ENCODE results near the gene KDM1B. TPM values are rescaled to one million over a fixed set of nuclear protein-coding genes. Genes with fewer than 3 reads are reported as not detected.

KDM1B gene
- total and polyA plus RNA-seq, 2 donors (not counting 1 experiment from before 2014, with no cell fraction given) = 12.0 to 26.1 TPM

GRCh38 chr6:18266523-18266912 is 111.3 kb downstream of the KDM1B start:
- Histone ChIP-seq H3K4me3 (replicated peaks in 1 of 4; ENCODE audit: control extremely low read depth in 1 of 4, insufficient read depth in 1 of 4, low read depth in 3 of 4, low read length in 4 of 4) (no peak overlapping the region), H4K20me1 (ENCODE audit: control insufficient read depth, extremely low read depth, insufficient read depth, low read length) (no peaks in the 10 kb centered on the region), H3K27ac (ENCODE audit: insufficient read depth, low read length) (no peak overlapping the region), H3K4me2 (ENCODE audit: extremely low read depth, insufficient read depth, low read length) (no peak overlapping the region), H3K79me2 (ENCODE audit: control insufficient read depth, insufficient read depth, low read length) (peaks cover 25% of the 10 kb centered on the region), H3K9me3 (ENCODE audit: control insufficient read depth, insufficient read depth, low read depth, low read length) (no peaks in the 10 kb centered on the region), H3K4me1 (ENCODE audit: control insufficient read depth, extremely low read depth, insufficient read depth, low read length) (peaks cover 12% of the 10 kb centered on the region), H2AFZ (ENCODE audit: low read length) (no peak overlapping the region), H3K27me3 (ENCODE audit: control insufficient read depth, insufficient read depth, low read length) (no peaks in the 10 kb centered on the region), H3K36me3 (ENCODE audit: control insufficient read depth, insufficient read depth, low read length) (no peaks in the 10 kb centered on the region), H3K9ac (ENCODE audit: insufficient read depth, low read length) (no peak overlapping the region)
- no peak for DNase-seq (ENCODE audit: low read depth in 2 of 2)
- TF ChIP-seq EZH2 (IDR thresholded peaks at IDR 0.05; ENCODE audit: low read length, missing control alignments) (no peak), CTCF (conservative IDR thresholded peaks at IDR 0.05 in 1 of 2, IDR thresholded peaks at IDR 0.05 in 1 of 2; ENCODE audit: low read depth in 1 of 2, low read length in 2 of 2) (no peak)

DNA sequence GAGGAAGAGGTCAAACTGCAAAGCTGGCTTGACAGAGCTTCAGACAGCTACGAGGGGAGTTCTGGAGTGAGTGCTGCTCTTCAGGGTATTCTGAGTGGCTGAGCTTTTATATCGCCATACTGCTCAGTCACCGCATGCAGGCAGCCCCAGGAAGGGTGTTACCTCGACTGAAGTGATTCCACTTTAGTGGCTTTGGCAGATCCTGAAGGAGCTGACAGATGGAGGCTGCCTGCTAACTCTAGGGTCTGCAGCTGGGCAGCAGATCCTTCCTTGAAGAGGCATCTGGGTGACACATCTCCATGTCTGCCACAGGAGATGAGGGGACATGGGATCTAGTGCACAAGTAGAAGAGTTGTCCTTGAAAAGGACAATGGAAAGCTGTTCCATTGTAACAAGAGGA is 112.8 kb downstream of the KDM1B start:
- H3K79me2 ChIP-seq (ENCODE audit: control insufficient read depth, insufficient read depth, low read length) = peaks cover 9% of the 10 kb centered on the region
- H3K4me2 ChIP-seq (ENCODE audit: extremely low read depth, insufficient read depth, low read length) = no peak overlapping the region
- H4K20me1 ChIP-seq (ENCODE audit: control insufficient read depth, extremely low read depth, insufficient read depth, low read length) = no peaks in the 10 kb centered on the region
- H3K36me3 ChIP-seq (ENCODE audit: control insufficient read depth, insufficient read depth, low read length) = no peaks in the 10 kb centered on the region
- no peak overlapping the region for H2AFZ ChIP-seq (ENCODE audit: low read length)
- H3K4me3 ChIP-seq (replicated peaks in 1 of 4; ENCODE audit: control extremely low read depth in 1 of 4, insufficient read depth in 1 of 4, low read depth in 3 of 4, low read length in 4 of 4) = no peak overlapping the region
- no peak overlapping the region for H3K9ac ChIP-seq (ENCODE audit: insufficient read depth, low read length)
- no peak overlapping the region for H3K27ac ChIP-seq (ENCODE audit: insufficient read depth, low read length)
- H3K4me1 ChIP-seq (ENCODE audit: control insufficient read depth, extremely low read depth, insufficient read depth, low read length) = peaks cover 7% of the 10 kb centered on the region
- TF ChIP-seq CTCF (conservative IDR thresholded peaks at IDR 0.05 in 1 of 2, IDR thresholded peaks at IDR 0.05 in 1 of 2; ENCODE audit: low read depth in 1 of 2, low read length in 2 of 2) = no peak
- TF ChIP-seq EZH2 (IDR thresholded peaks at IDR 0.05; ENCODE audit: low read length, missing control alignments) = no peak
- H3K9me3 ChIP-seq (ENCODE audit: control insufficient read depth, insufficient read depth, low read depth, low read length) = no peaks in the 10 kb centered on the region
- no peaks in the 10 kb centered on the region for H3K27me3 ChIP-seq (ENCODE audit: control insufficient read depth, insufficient read depth, low read length)
- DNase-seq (ENCODE audit: low read depth in 2 of 2) = no peak

DNA sequence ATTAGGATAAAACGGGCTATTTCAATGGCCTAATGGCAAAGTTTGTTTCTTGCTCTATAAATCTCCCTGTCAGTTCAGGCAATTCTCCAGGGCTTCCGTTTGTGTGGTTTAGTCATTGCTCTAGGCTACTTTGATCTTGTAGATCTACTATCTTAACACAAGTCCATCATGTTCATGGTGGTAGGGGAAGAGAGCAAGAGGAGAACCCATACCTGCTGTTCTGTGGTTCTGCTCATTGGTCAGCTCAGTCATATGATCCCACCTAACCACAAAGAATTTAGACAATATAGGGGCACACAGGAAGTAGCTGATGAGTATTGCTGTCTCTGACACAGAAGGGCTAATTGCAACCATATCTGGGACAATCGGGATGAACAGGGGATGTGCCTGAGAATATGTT is 114.0 kb downstream of the KDM1B start:
- Histone ChIP-seq H3K4me2 (ENCODE audit: extremely low read depth, insufficient read depth, low read length) (peak overlapping the region; percentile 4), H3K27ac (ENCODE audit: insufficient read depth, low read length) (no peak overlapping the region), H4K20me1 (ENCODE audit: control insufficient read depth, extremely low read depth, insufficient read depth, low read length) (no peaks in the 10 kb centered on the region), H3K9me3 (ENCODE audit: control insufficient read depth, insufficient read depth, low read depth, low read length) (no peaks in the 10 kb centered on the region), H3K79me2 (ENCODE audit: control insufficient read depth, insufficient read depth, low read length) (no peaks in the 10 kb centered on the region), H3K4me3 (replicated peaks in 1 of 4; ENCODE audit: control extremely low read depth in 1 of 4, insufficient read depth in 1 of 4, low read depth in 3 of 4, low read length in 4 of 4) (no peak overlapping the region), H2AFZ (ENCODE audit: low read length) (no peak overlapping the region), H3K4me1 (ENCODE audit: control insufficient read depth, extremely low read depth, insufficient read depth, low read length) (peaks cover 7% of the 10 kb centered on the region), H3K36me3 (ENCODE audit: control insufficient read depth, insufficient read depth, low read length) (no peaks in the 10 kb centered on the region), H3K9ac (ENCODE audit: insufficient read depth, low read length) (no peak overlapping the region), H3K27me3 (ENCODE audit: control insufficient read depth, insufficient read depth, low read length) (no peaks in the 10 kb centered on the region)
- DNase-seq (ENCODE audit: low read depth in 2 of 2) = peak; percentile 40 to 62
- no peak for TF ChIP-seq CTCF (conservative IDR thresholded peaks at IDR 0.05 in 1 of 2, IDR thresholded peaks at IDR 0.05 in 1 of 2; ENCODE audit: low read depth in 1 of 2, low read length in 2 of 2)
- TF ChIP-seq EZH2 (IDR thresholded peaks at IDR 0.05; ENCODE audit: low read length, missing control alignments) = no peak
